HEK293 (cell line): Measurements from ENCODE around the gene GNG7.
"Not testable (repeated sequence)": the region's sequence is repeated elsewhere in the genome, so short reads cannot be mapped to it uniquely, and the experiment has no call there.

Source experiments
- CTCF ChIA-PET: fragments of 350-600 bp; formaldehyde crosslinking; extraction: SDS; loops from one replicate; lab custom pipeline; 2021; ENCODE audit warnings: antibody characterized with exemption; lab: Yijun Ruan, JAX
- POLR2A ChIA-PET: fragments of 300-600 bp; formaldehyde crosslinking; extraction: SDS; loops from one replicate; lab custom pipeline; 2020; ENCODE audit warnings: antibody characterized with exemption, inconsistent platforms; lab: Yijun Ruan, JAX
- H3K27ac ChIP-seq: fragments of 200-500 bp; sonication (Bioruptor generic); 2 replicates; pipeline ENCODE4 v1.5.1; 2014; ENCODE audit warnings: low read depth, low read length, control low read depth, inconsistent platforms; ENCODE audit errors: extremely low read depth
- H3K36me3 ChIP-seq, 2 experiments: fragments of 200-500 bp in 1 of 2; sonication (Bioruptor generic) in 1 of 2; 1 replicate in 1 of 2; 2 replicates in 1 of 2; pipeline ENCODE4 v1.5.1; 2014 to 2017; ENCODE audit warnings: inconsistent platforms in 2 of 2, low read length in 2 of 2; ENCODE audit not compliant: control insufficient read depth in 2 of 2, insufficient read depth in 1 of 2
- H3K4me1 ChIP-seq: fragments of 200-500 bp; sonication (Bioruptor generic); 2 replicates; pipeline ENCODE4 v1.5.1; 2014; ENCODE audit warnings: mild to moderate bottlenecking, low read length, inconsistent platforms; ENCODE audit not compliant: control insufficient read depth, insufficient read depth
- H3K4me3 ChIP-seq: 2 replicates; pipeline ENCODE4 v1.5.1; 2011; ENCODE audit warnings: low read depth, mild to moderate bottlenecking, control low read depth, low read length, moderate library complexity
- H3K9me3 ChIP-seq: fragments of 200-500 bp; sonication (Bioruptor generic); 2 replicates; pipeline ENCODE4 v1.5.1; 2014; ENCODE audit warnings: low read depth, low read length, inconsistent platforms; ENCODE audit not compliant: control insufficient read depth, insufficient read depth
- FEZF1 ChIP-seq: fragments of 450-650 bp; formaldehyde crosslinking; IDR thresholded peaks from 2 replicates; pipeline ENCODE4 v1.5.1; 2016; ENCODE audit warnings: missing biosample characterization, missing genetic modification characterization
- GLI4 ChIP-seq: fragments of 450-650 bp; formaldehyde crosslinking; IDR thresholded peaks from 2 replicates; pipeline ENCODE4 v1.5.1; 2016; ENCODE audit warnings: missing biosample characterization, missing genetic modification characterization
- HOXA7 ChIP-seq: sonication (generic); formaldehyde crosslinking; IDR thresholded peaks from 2 replicates; pipeline ENCODE4 v1.8.1; 2022; ENCODE audit warnings: missing genetic modification reagents, borderline replicate concordance
- HOXC10 ChIP-seq: sonication (generic); formaldehyde crosslinking; IDR thresholded peaks from 2 replicates; pipeline ENCODE4 v1.8.1; 2023; ENCODE audit warnings: mild to moderate bottlenecking, missing genetic modification reagents
- IKZF3 ChIP-seq: fragments of 450-650 bp; IDR thresholded peaks from 2 replicates; pipeline ENCODE4 v1.5.0; 2018; ENCODE audit warnings: missing biosample characterization, mild to moderate bottlenecking, missing genetic modification characterization, moderate library complexity
- KLF16 ChIP-seq: fragments of 450-650 bp; formaldehyde crosslinking; IDR thresholded peaks from 2 replicates; pipeline ENCODE4 v1.5.1; 2017; ENCODE audit warnings: missing biosample characterization, missing genetic modification characterization
- PRDM1 ChIP-seq: fragments of 450-650 bp; formaldehyde crosslinking; IDR thresholded peaks from 2 replicates; pipeline ENCODE4; 2016; ENCODE audit warnings: missing biosample characterization, missing genetic modification characterization
- TCF7L2 ChIP-seq: IDR thresholded peaks from 2 replicates; pipeline ENCODE4 v1.6.1; 2011; ENCODE audit warnings: low read depth, mild to moderate bottlenecking, inconsistent platforms, low read length, moderate library complexity, borderline replicate concordance
- ZBTB1 ChIP-seq: fragments of 450-650 bp; formaldehyde crosslinking; IDR thresholded peaks from 2 replicates; pipeline ENCODE4 v1.5.1; 2016; ENCODE audit warnings: missing biosample characterization, missing genetic modification characterization
- ZBTB21 ChIP-seq: fragments of 450-650 bp; formaldehyde crosslinking; IDR thresholded peaks from 2 replicates; pipeline ENCODE4 v1.5.1; 2017; ENCODE audit warnings: missing biosample characterization, missing genetic modification characterization
- ZNF10 ChIP-seq: fragments of 450-650 bp; formaldehyde crosslinking; IDR thresholded peaks from 2 replicates; pipeline ENCODE4 v1.5.1; 2017; ENCODE audit warnings: missing biosample characterization, missing genetic modification characterization
- ZNF138 ChIP-seq: fragments of 450-650 bp; formaldehyde crosslinking; IDR thresholded peaks from 2 replicates; pipeline ENCODE4 v1.5.1; 2016; ENCODE audit warnings: missing biosample characterization, missing genetic modification characterization, borderline replicate concordance
- ZNF146 ChIP-seq: fragments of 450-650 bp; formaldehyde crosslinking; IDR thresholded peaks from 2 replicates; pipeline ENCODE4 v1.5.1; 2016; ENCODE audit warnings: missing biosample characterization, missing genetic modification characterization
- ZNF169 ChIP-seq: fragments of 450-650 bp; formaldehyde crosslinking; IDR thresholded peaks from 2 replicates; pipeline ENCODE4 v1.5.1; 2016; ENCODE audit warnings: missing biosample characterization, missing genetic modification characterization
- ZNF248 ChIP-seq: fragments of 450-650 bp; formaldehyde crosslinking; IDR thresholded peaks from 2 replicates; pipeline ENCODE4 v1.5.1; 2017; ENCODE audit warnings: missing biosample characterization, missing genetic modification characterization
- ZNF266 ChIP-seq: fragments of 450-650 bp; formaldehyde crosslinking; IDR thresholded peaks from 2 replicates; pipeline ENCODE4 v1.5.1; 2016; ENCODE audit warnings: missing biosample characterization, missing genetic modification characterization, low read depth
- ZNF292 ChIP-seq: fragments of 450-650 bp; formaldehyde crosslinking; IDR thresholded peaks from 2 replicates; pipeline ENCODE4 v1.5.1; 2016; ENCODE audit warnings: low read depth, missing biosample characterization, missing genetic modification characterization, borderline replicate concordance
- ZNF302 ChIP-seq: fragments of 450-650 bp; formaldehyde crosslinking; IDR thresholded peaks from 2 replicates; pipeline ENCODE4 v1.5.1; 2016; ENCODE audit warnings: missing biosample characterization, missing genetic modification characterization, low read depth
- ZNF335 ChIP-seq: fragments of 450-650 bp; formaldehyde crosslinking; conservative IDR thresholded peaks from 2 replicates; pipeline ENCODE4 v1.5.1; 2016; ENCODE audit warnings: missing biosample characterization, missing genetic modification characterization
- ZNF404 ChIP-seq: fragments of 450-650 bp; formaldehyde crosslinking; IDR thresholded peaks from 2 replicates; pipeline ENCODE4 v1.5.1; 2017; ENCODE audit warnings: missing biosample characterization, missing genetic modification characterization
- ZNF423 ChIP-seq: fragments of 450-650 bp; formaldehyde crosslinking; IDR thresholded peaks from 2 replicates; pipeline ENCODE4 v1.5.1; 2016; ENCODE audit warnings: missing biosample characterization, missing genetic modification characterization
- ZNF514 ChIP-seq: fragments of 450-650 bp; formaldehyde crosslinking; IDR thresholded peaks from 2 replicates; pipeline ENCODE4 v1.5.1; 2016; ENCODE audit warnings: missing biosample characterization, missing genetic modification characterization
- ZNF548 ChIP-seq: fragments of 450-650 bp; formaldehyde crosslinking; IDR thresholded peaks from 2 replicates; pipeline ENCODE4 v1.5.1; 2016; ENCODE audit warnings: missing biosample characterization, missing genetic modification characterization
- ZNF558 ChIP-seq: fragments of 450-650 bp; formaldehyde crosslinking; IDR thresholded peaks from 2 replicates; pipeline ENCODE4 v1.5.1; 2016; ENCODE audit warnings: missing biosample characterization, missing genetic modification characterization
- ZNF624 ChIP-seq: fragments of 450-650 bp; formaldehyde crosslinking; IDR thresholded peaks from 2 replicates; pipeline ENCODE4 v1.5.1; 2017; ENCODE audit warnings: missing biosample characterization, missing genetic modification characterization
- ZNF660 ChIP-seq: fragments of 450-650 bp; IDR thresholded peaks from 2 replicates; pipeline ENCODE4 v1.5.1; 2018; ENCODE audit warnings: missing biosample characterization, mild to moderate bottlenecking, missing genetic modification characterization
- ZNF677 ChIP-seq: fragments of 450-650 bp; IDR thresholded peaks from 2 replicates; pipeline ENCODE4 v1.5.0; 2018; ENCODE audit warnings: missing biosample characterization, mild to moderate bottlenecking, missing genetic modification characterization, moderate library complexity
- ZSCAN30 ChIP-seq: fragments of 450-650 bp; IDR thresholded peaks from 2 replicates; pipeline ENCODE4 v1.5.1; 2018; ENCODE audit warnings: missing biosample characterization, mild to moderate bottlenecking, missing genetic modification characterization, moderate library complexity
- TF ChIP-seq, protein P1 (sequence below): fragments of 450-650 bp; formaldehyde crosslinking; IDR thresholded peaks from 2 replicates; pipeline ENCODE4 v1.5.1; 2016; ENCODE audit warnings: missing biosample characterization, missing genetic modification characterization, low read depth
- TF ChIP-seq, protein P2 (sequence below): fragments of 450-650 bp; formaldehyde crosslinking; IDR thresholded peaks from 2 replicates; pipeline ENCODE4 v1.5.1; 2017; ENCODE audit warnings: missing biosample characterization, missing genetic modification characterization
- TF ChIP-seq, protein P3 (sequence below): fragments of 450-650 bp; formaldehyde crosslinking; IDR thresholded peaks from 2 replicates; pipeline ENCODE4 v1.5.1; 2016; ENCODE audit warnings: missing biosample characterization, missing genetic modification characterization, borderline replicate concordance

Gene GNG7

DNA sequence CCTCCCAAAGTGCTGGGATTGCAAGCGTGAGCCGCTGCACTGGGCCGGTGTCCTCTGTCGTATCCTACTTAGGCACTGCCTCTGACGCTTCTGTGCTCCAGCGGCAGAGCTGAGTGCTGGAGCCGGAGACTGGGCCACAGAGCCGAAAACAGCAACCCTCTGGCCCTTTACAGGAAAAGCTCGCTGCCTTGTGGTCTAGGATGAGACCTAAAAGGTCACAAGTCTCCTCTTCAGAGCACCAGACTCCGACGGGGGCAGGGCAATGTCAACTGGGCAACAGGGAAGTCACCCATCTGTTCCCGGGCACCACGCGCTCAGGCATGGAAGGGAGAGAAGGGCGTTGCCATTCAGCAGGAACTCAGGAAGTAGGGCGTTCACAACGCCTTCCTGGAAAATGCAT is 134.9 kb downstream of the GNG7 start:
- H3K27ac ChIP-seq: no peak overlapping the region
- H3K4me1 ChIP-seq: no peaks in the 10 kb centered on the region
- ChIA-PET CTCF (no interaction called here), POLR2A (interaction anchor here (0.8 kb wide), 1 partner anchor 44 kb away, joined by 3 read pairs; no protein-coding TSS in a partner anchor)
- TF ChIP-seq ZNF292 (tag by site-specific recombination) (no peak), ZNF138 (no peak), ZNF404 (tag by site-specific recombination) (no peak), ZBTB1 (no peak), FEZF1 (tag by site-specific recombination) (no peak), ZNF248 (tag by site-specific recombination) (no peak), ZNF558 (no peak), ZNF302 (no peak), IKZF3 (no peak), ZNF423 (no peak), ZNF624 (tag by site-specific recombination) (no peak), HOXA7 (CRISPR knock-in tag) (no peak), HOXC10 (CRISPR knock-in tag) (no peak), PRDM1 (tag by site-specific recombination) (no peak), ZNF10 (tag by site-specific recombination) (no peak), ZNF548 (tag by site-specific recombination) (no peak)
- TF ChIP-seq, protein P1, sequence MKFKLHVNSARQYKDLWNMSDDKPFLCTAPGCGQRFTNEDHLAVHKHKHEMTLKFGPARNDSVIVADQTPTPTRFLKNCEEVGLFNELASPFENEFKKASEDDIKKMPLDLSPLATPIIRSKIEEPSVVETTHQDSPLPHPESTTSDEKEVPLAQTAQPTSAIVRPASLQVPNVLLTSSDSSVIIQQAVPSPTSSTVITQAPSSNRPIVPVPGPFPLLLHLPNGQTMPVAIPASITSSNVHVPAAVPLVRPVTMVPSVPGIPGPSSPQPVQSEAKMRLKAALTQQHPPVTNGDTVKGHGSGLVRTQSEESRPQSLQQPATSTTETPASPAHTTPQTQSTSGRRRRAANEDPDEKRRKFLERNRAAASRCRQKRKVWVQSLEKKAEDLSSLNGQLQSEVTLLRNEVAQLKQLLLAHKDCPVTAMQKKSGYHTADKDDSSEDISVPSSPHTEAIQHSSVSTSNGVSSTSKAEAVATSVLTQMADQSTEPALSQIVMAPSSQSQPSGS (tag by site-specific recombination): no peak
- TF ChIP-seq, protein P2, sequence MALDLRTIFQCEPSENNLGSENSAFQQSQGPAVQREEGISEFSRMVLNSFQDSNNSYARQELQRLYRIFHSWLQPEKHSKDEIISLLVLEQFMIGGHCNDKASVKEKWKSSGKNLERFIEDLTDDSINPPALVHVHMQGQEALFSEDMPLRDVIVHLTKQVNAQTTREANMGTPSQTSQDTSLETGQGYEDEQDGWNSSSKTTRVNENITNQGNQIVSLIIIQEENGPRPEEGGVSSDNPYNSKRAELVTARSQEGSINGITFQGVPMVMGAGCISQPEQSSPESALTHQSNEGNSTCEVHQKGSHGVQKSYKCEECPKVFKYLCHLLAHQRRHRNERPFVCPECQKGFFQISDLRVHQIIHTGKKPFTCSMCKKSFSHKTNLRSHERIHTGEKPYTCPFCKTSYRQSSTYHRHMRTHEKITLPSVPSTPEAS (tag by site-specific recombination): no peak
- no peaks in the 10 kb centered on the region for H3K36me3 ChIP-seq
- H3K4me3 ChIP-seq: no peak overlapping the region
- no peaks in the 10 kb centered on the region for H3K9me3 ChIP-seq

DNA sequence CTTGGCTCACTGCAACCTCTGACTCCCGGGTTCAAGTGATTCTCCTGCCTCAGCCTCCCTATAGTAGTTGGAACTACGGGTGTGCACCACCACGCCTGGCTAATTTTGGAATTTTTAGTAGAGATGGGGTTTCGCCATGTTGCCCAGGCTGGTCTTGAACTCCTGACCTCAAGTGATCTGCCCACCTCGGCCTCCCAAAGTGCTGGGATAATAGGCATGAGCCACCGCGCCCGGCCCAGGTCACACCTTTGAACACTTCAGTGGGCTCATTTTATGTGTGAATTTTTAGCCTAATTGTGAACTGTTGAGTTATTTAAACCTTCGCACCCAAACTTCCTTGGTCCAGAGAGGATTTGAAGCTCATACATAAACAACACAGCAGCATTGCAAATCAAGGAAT is 138.9 kb downstream of the GNG7 start:
- H3K9me3 ChIP-seq, POLR2A ChIA-PET, H3K4me1 ChIP-seq, H3K27ac ChIP-seq, H3K4me3 ChIP-seq, CTCF ChIA-PET, H3K36me3 ChIP-seq: not testable (repeated sequence)

DNA sequence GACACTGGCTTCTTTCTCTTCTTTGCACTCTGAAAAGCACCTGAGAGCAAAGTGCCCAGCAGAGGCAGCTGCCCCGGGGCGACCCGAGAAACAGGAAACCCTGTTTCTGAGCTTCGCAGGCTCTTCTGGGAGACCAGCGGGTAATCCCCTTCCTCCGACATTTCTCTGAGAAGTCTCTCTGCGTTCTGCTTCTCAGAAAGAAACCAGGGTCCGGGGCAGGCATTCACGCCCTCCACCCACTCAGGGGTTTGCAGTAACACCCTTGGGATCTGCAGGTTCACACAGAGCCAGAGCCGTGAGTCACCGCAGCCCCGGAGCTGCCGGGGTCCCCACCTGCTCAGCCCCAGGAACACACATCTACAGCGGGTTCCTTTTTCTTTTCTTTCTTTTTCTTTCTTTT is 140.6 kb downstream of the GNG7 start:
- ChIA-PET CTCF (no interaction called here), POLR2A (interaction anchor here (1.8 kb wide), 1 partner anchor 86 kb away, joined by 9 read pairs; the partner anchor contains the start of gene GADD45B)
- H3K4me1 ChIP-seq: no peaks in the 10 kb centered on the region
- H3K9me3 ChIP-seq: no peaks in the 10 kb centered on the region
- H3K27ac ChIP-seq: no peak overlapping the region
- H3K4me3 ChIP-seq: no peak overlapping the region
- no peaks in the 10 kb centered on the region for H3K36me3 ChIP-seq
- TF ChIP-seq ZNF514 (tag by site-specific recombination) (no peak), ZNF266 (tag by site-specific recombination) (no peak), ZSCAN30 (tag by site-specific recombination) (no peak), ZNF248 (tag by site-specific recombination) (no peak), GLI4 (tag by site-specific recombination) (no peak), KLF16 (tag by site-specific recombination) (no peak), TCF7L2 (no peak), ZNF677 (no peak), ZNF335 (tag by site-specific recombination) (no peak), ZNF660 (tag by site-specific recombination) (no peak), ZNF146 (tag by site-specific recombination) (no peak), ZNF292 (tag by site-specific recombination) (no peak), ZBTB21 (tag by site-specific recombination) (no peak), ZNF169 (tag by site-specific recombination) (no peak)
- TF ChIP-seq, protein P3, sequence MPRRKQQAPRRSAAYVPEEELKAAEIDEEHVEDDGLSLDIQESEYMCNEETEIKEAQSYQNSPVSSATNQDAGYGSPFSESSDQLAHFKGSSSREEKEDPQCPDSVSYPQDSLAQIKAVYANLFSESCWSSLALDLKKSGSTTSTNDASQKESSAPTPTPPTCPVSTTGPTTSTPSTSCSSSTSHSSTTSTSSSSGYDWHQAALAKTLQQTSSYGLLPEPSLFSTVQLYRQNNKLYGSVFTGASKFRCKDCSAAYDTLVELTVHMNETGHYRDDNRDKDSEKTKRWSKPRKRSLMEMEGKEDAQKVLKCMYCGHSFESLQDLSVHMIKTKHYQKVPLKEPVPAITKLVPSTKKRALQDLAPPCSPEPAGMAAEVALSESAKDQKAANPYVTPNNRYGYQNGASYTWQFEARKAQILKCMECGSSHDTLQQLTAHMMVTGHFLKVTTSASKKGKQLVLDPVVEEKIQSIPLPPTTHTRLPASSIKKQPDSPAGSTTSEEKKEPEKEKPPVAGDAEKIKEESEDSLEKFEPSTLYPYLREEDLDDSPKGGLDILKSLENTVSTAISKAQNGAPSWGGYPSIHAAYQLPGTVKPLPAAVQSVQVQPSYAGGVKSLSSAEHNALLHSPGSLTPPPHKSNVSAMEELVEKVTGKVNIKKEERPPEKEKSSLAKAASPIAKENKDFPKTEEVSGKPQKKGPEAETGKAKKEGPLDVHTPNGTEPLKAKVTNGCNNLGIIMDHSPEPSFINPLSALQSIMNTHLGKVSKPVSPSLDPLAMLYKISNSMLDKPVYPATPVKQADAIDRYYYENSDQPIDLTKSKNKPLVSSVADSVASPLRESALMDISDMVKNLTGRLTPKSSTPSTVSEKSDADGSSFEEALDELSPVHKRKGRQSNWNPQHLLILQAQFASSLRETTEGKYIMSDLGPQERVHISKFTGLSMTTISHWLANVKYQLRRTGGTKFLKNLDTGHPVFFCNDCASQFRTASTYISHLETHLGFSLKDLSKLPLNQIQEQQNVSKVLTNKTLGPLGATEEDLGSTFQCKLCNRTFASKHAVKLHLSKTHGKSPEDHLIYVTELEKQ: no peak
